ENCODE measurements around the gene FLT4.

DNA sequence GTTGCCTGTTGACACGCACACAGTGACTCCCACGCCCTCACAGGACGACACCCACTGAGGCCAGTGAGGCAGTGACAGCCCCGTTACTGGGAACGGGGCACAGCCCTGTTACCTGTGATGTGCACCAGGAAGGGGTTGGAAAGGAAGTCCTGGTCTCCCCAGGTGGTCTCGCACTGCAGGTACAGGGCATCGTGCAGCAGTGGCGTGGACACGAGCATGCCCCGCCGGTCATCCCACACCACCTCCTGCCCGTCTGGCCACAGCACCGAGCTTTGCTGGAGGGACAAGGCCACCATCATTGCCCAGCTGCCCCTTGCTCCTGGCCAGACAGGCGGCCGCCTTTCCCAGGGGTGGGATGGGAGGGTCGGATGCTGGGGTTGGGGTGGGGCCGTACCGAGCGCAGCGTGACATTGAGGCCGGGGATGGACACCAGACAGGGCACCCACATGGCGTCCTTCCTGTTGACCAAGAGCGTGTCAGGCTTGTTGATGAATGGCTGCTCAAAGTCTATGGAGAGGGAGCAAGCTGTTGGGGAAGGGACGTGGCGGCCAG, 19.5 kb downstream of the FLT4 start:
- TF ChIP-seq POLR2A (IDR thresholded peaks at IDR 0.05): no peak
- TF ChIP-seq, protein P1, sequence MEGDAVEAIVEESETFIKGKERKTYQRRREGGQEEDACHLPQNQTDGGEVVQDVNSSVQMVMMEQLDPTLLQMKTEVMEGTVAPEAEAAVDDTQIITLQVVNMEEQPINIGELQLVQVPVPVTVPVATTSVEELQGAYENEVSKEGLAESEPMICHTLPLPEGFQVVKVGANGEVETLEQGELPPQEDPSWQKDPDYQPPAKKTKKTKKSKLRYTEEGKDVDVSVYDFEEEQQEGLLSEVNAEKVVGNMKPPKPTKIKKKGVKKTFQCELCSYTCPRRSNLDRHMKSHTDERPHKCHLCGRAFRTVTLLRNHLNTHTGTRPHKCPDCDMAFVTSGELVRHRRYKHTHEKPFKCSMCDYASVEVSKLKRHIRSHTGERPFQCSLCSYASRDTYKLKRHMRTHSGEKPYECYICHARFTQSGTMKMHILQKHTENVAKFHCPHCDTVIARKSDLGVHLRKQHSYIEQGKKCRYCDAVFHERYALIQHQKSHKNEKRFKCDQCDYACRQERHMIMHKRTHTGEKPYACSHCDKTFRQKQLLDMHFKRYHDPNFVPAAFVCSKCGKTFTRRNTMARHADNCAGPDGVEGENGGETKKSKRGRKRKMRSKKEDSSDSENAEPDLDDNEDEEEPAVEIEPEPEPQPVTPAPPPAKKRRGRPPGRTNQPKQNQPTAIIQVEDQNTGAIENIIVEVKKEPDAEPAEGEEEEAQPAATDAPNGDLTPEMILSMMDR (IDR thresholded peaks at IDR 0.05): no peak

Data from ovary (tissue), 3 donors.